Measurements from ENCODE around the gene MTHFSD.

Gene MTHFSD

DNA sequence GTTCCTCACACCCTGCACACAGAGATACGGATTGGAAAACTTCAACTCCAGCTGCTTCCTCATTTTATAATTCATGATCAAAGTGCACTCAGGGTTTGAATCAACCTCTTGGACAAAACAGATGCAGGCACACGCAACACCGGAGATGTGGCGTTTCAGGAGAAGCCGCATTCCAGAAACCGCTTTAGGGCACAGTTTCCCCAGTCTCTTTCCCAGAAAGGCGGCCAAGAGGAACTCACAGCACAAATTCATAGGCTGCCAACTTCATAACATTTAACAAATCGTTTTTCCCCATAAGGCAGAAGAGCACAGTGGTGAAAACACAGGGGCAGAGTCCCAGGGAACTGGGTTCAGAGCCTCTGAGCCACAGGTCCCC, 8.4 kb downstream of the MTHFSD start:
- no peak for DNase-seq

DNA sequence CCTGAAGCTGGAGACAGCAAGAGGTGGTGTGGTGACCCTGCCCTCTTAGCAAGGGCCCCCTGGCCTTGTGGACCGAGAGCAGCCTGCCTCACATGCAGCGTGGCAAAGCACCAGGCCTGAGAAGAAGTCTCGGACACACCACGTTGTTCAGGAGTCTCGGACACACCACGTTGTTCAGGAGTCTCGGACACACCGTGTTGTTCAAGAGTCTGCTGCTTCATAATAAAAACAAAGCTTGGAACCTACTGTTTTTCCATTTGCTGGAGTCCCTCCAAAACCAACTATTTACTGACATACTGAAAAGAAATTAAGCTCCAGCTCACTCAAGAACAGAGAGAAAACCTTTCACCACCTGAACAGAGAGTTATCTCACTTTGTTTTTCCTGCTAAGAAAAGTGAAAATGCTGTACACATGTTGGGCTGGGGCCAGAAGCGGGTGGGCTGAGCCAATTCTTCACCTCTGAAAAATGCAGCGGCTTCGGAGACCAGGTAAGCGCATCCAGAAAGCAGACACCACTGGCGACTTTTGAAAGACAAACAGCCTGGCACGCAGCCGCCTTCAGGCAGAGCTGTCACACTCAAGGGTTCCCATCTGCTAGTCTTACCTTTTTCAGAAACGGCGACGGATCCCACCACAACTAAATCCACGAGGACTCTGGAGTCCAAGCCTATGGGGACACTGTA, 8.9 kb downstream of the MTHFSD start:
- DNase-seq = no peak

DNA sequence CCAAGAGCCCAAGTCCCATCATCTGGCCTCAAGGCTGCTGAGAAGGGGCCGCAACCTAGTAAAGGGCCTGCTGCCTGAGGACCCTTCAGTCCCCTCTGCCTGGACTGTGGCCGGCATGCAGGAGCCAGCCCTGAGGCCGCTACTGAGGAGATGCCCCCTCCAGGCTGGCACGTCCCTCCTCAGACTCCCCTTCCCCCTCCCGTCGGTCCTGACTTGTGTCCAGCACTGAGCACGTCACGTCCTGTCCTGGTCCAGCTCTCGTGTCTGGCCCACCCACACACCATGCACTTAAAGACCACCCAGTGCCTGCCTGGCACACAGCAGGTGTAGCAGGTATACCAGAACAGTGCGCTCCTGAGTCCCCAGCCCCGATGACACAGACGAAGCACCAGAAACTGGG, 9.6 kb downstream of the MTHFSD start:
- no peak for DNase-seq

DNA sequence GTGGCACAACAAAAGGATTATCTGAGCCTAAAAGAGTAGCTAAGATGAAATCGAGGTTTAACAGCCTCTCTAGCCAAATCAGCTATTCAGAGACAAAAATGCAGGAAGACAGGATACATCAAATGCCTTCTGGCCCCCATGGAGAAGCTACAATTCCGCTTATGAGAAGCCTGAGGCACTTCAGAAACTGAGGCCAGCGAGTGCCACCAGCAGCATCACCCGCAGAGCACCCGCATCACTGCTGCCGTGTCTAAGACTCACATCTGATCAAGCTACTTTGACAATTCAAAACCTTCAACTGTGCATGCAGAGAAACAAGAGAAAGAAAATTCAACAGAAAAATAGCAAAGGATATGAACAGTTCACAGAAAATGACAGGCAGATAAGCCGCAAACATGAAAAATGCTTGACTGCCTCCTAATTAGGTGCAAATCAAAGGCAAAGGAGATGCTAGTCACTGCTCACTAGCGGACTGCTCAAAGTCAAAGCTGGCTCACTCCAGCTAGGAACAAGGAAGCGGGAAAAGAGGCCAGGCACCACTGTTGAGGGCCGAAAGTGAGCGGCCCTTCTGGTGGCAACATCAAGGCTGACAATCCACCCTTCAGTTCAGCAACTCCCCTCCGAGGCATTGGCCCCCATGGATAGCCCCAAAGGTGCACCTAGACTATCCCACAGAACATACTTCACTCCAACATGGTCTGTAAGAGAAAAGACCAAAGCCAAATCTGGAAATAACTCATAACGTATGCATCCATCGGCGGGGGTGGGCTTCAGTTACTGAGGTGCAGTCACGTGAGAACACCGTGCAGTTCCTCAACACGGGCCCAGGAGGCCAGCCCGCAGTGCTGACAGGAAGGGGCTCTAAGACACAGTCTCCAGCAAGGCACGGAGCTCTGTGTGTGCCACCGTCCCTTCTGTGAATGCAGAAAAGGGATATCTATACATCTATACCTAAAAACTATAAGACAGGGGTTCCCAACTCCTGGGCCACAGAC, 12.0 kb downstream of the MTHFSD start:
- DNase-seq = no peak

DNA sequence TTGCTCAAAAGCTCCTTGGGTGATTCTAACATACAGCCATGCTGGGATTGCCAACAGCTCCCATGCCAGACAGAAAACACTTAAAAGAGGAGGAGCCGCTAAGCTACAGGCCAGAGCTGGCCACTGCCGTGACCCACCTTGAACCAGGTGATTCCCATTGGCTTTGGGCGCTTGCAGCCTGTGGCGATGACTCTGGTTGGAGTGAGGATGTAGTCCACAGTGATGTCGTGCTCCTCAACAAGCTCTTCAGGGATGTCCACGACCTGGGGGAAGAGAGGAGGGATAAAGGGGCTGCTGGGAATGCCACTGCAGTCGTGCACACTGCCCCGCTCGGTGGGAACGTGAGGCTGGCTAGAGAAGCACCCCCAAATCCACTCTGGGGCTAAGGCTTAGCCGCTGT, 13.5 kb downstream of the MTHFSD start:
- no peak for DNase-seq

DNA sequence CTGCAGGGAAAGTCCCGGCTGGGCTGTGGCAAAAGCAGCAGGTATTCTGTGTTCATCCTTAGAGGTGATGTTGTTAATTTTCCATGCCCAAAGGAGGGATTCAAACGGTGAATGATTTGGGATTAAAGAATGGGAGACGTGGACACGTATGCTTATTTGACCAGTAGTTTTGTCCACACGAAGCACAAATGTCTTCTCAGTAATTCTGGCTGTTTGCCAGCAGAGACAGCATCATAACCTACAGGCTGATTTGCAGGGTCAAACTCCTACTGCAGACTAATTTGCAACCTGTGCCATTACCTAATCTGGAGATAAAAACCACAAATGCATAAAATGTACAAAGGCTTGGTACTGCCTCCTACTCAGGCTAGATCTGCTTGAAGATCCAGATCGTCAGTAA, 14.1 kb downstream of the MTHFSD start:
- no peak for DNase-seq

DNA sequence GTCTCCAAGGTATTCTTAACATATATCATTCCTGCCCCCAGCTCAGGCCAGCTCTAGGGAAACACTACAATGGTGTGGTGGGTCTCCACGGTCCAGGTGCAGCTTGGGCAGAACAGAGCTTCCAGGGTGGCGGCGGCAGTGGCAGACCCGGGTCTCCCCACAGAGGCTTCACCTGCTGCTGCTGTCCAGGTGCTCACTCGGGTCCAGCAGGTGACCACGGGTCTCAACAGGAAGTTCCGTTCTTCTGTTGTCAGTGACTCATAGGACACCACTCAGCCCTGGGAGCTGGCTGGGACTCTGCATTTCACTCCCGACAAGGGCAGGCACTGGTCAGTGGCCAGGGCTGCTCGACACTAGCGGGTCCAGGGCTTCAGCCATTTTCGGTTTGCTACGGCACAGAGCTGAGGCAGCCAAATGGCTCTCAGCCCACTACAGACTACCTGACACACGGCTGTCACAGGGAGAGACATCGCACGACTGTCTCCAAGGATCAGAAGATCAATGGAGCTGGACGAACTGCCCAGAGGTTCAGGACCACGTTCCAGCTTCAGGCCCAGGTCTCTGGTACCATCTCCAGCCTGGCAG, 16.7 kb downstream of the MTHFSD start:
- no peak for DNase-seq

DNA sequence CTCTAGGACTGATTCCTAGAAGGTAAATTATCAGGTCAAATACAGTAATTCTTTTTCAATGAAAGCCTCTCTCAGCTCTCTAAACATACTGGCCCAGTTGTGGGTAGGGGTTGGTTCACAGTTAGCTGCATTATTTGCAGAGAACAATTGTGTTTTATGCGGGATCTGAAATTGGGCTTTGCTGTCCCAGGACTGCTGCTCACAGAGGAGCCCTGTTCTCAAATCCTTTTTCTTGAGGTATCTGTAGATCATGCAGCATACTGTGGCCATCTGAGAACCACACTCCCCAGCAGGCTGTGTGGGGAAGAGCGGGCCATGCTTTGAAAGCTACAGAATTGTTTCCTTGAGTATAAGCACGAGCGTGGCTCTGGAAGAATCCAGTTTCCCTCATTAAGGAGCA, 17.5 kb downstream of the MTHFSD start:
- no peak for DNase-seq

DNA sequence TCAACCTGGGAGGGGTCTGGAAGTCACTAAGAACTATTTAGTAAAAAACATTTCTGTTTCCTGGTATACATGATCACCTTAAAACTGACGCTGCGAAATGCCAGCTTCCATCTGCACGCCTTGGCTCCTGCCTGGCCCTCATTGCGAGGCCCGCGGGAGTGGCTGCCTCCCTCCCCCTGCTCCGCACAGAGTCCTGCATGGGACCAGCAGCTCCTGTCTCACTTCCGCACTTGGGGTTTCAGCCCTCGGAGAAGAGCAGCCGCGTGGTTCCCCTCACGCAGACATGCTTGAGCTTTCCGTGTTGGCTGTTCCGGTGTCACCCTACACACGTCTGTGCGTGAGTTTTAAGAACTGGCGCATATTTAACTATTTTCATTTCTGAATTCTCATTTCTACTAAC, 18.4 kb downstream of the MTHFSD start:
- DNase-seq = no peak

DNA sequence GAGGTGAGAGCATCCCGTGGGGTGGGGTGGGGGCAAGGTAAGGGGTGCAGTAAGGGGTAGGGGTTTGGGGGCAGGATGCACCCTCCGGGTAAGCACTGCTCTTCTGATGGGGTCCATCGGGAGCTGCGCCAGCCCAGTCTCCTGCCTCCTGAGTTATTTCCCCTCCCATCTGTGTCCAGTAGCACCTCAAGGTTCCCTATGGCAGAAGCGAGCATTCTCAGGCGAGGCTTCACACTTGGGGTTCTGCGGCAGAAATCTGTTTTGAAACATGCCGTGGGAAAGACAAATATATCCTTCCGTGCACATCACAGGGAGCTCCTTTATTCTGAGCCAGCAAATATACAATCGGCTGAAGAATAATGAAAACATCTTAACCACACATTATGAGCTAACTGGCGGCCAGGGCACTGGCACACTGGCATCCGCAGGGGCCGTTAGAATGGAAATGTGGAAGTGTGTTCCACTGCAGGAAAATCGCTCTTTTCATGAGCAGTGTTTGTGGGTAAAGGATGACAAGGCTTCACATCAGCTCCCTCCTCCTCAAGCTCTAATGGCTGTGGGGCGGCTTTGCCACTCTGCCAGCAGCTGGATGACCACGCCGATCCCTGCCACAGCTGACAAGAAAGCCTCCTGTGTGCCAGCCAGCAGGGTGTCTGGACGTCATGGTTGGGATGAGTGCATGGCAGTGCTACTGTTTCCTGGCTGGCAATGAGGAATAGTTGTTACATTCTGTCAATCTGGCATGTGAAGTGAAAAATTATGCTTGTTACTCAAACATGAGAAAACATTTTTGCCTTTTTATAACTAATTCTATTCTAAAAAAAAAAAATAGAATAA, 20.0 kb downstream of the MTHFSD start:
- DNase-seq = no peak

DNA sequence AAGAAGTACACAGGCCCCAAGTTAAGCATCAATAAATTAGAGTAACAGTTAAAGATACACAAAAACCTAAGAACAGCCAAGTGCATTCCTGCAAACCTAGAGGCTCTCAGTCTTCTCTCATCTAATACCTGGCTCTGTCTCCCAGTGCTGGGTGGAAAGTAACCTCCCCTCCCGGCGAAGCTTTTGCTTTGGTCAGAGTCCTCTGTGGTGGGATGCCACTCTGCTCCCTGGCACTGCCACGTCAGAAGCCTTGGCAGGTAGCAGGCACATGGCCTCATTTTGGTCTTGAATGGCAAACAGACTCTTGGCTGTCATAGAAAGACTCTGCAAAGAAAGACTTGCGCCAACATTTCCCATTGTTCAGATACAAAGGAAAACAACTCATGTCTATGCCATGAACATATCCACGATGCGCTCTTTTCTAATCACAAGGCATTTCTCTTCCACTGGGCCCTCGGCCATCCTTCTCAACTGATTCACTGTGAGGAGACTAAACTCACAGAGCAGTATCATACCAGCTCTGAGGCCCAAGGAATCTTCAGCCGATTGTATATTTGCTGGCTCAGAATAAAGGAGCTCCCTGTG, 21.2 kb downstream of the MTHFSD start:
- no peak for DNase-seq

DNA sequence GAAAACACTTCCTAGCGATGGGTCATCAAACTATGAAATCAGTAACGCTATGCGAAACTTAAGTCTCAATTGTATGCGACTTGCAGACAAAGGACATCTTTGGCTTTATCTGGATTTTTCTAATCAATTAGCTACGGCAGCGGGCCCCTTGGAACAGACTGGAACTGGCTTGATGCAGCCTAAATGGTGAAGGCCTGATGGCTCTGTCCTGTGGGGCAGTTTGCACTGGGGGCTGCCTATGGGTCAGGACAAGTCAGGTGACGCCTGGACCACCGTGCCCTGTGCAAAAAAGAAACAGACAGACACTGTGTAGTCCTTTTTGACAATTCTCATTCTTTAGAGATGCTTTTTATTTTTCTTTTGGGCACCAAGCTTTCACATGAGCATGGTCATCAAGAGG, 22.0 kb downstream of the MTHFSD start:
- no peak for DNase-seq

DNA sequence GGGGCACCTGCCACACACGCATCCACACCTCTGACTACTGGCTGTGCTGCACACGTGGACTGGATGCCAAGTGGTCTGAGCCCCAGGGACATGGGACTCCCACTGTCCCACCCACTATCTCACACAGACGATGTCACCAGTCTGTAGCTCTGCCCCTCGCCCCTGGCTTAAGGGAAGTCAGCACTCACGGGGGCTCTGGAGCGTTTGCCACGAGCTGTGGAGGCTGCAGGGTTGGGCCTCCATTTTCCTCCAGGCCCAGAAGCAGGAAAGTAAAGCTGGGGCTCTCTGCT, 22.6 kb downstream of the MTHFSD start:
- no peak for DNase-seq

DNA sequence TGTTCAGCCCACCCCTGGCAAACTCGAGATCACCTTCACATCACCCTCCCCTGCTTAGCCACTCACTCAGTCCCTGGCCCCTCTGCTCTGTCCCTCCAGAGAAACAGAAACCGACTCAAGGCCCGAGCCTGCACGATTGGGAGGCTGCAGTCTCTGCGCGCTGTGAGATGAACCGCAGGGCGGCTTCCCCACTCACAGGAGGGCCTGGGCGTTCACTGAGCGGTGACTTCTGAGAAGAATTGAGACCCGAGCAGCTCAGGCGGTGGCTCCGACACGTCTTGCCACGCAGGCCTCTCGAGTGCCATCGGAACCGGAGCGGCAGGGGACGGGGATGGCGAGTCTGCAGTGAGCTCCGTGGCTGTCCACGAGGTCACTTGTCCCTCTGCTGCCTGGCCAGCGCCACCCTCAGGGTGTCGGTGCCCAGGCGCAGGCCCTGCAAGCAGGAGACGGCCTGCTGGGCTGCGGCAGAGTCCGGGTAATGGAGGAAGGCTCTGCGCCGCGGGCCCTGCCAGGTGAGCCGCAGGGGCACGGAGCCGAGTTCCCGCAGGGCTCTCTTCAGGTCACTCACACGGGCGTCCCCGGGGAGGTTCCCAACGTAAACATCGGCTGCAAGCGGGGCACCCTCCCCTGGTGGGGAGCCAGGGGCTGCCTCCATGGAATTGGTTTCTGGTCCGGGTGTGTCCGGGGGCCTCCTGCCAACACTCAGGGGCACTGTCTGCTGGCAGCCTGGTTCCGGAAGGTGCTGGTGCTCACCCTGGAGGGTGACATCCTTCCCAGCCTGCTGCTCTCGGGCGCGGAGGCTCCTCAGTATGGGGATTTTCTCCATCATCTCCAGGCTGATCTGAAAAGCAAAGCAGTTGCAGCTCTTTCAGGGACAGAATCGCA, 23.2 kb downstream of the MTHFSD start:
- no peak for DNase-seq

DNA sequence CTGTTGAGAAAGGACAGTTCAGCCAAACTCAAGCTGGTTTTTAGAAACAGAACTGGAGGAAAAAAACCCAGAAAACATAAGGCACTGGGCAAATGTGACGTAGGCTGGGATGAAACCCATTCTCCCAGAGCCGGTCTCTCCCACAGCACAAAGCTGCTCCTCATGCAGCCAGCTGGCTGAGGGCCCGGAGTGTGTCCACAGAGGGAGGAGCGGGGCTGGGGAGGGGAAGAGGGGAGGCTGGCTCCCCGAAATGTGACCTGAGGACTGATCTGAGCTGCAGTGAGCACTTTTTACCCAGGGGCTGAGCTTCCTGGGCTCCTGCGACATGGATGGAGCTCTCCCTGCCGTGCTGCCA, 23.9 kb downstream of the MTHFSD start:
- no peak for DNase-seq

DNA sequence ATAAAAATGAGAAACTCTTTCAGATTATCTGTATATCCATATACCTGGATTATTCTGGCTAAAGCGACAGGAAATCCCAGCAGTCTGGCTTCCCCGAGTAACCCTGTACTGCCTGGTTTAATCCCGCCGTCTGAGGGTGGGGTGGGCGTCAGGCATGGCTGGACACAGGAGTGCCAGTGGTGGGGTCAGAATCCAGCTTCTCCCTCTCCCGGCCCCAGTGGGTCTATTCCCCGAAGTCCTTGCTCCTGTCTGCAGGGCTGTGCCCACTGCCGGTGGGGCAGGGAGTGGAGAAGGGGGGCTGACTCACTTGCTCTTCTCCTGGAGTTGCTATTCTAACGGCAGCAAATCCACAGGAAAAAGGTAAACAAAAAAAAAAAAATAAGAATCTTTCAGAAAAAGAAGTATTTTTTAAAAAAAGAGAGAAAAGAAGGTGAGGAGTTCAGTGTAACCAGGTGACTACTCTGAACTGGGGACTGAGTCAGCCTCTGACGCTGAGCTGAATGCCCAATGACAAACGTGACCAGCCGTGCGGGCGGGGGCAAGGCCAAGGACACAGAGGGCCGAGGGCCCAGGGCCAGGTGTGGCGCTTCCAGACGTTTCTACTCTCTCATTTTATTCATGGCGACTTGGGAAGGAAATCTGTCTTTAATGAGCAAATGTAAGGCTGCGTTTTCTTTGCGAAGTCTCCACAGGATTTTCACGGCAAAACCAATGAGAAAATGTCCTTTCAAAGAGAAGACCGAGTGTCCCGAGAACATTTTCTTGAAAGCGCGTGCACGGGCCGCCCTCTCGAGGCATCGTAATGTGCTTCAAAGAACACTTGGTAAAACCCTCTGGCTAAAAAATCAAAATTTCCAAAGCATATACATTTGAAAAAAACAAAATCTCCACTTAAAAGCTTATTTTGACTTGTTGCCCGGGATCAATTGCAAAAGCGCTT, 24.5 kb downstream of the MTHFSD start:
- DNase-seq = no peak

DNA sequence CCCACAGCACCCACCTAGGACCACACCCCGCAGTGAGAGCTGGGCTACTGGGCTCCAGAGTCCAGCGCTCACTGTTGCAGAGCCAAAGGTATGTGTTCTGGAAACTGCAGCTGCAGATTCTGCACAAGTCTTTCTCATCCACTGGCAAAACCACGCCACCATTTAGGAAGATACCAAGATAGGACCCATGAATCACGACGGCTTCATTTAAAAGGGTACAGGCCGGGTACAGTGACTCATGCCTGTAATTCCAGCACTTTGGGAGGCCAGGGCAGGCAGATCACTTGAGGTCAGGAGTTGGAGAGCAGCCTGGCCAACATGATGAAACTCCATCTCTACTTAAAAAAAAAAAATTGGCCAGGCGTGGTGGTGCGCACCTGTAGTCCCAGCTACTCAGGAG, 25.9 kb downstream of the MTHFSD start:
- no peak for DNase-seq

DNA sequence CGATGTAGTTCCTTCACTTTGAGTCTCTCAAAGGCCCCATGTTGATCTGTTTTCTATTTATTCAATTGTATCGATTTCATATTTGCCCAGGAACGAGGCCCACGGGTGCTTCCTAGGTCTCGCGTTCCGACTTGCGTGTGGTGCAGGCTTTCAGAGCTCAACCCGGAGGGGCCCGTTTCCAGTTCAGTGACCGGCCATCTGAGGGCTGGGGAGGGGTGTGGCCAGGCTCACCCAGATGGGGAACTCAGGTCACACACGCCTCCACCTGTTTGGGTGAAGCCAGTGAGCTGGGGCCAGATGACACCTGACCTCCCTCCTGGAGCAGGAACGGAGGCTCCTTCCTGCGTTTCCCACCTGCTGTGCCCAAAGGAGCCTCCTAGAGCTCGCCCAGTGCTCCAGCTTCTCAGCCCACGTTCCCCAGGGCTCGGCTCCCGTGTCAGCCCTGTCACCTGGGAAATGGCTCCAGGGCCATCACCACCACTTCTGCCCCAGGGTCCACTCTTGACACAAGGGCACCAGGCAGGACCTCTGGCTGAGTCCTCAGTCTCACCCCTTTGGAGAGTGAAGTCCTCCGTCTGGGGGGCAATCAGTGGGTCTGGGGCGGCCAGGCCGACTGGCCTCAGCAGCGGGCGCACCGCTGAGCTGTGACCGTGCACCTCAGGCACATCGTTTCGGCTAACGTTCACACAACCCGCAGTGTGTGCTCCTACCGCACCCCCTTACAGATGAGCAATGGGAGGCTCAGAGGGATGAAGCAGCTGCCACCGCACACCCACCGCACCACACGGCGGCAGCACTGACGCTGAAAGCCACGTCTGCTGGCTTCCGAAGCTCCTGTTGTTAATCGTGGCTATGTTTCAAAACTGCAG, 26.7 kb downstream of the MTHFSD start:
- no peak for DNase-seq

DNA sequence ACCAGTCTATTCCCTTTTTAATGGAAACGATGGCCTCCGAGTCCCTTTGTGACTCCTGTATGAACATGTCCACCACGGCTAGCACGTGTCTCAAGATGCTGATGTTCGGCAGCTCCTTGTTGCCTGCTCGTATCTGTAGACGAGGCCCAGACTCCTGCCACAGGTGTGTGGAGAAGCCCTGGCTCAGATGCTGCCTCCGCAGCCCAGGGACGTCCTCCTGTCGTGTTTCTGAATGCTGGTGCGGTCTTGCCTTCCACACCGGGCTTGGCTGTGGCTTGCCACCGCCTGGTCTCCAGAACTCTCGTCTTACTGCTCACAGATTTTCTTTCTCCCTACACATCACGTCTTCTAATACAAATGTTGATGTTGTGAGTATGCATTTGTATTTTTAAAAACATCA, 27.7 kb downstream of the MTHFSD start:
- no peak for DNase-seq

DNA sequence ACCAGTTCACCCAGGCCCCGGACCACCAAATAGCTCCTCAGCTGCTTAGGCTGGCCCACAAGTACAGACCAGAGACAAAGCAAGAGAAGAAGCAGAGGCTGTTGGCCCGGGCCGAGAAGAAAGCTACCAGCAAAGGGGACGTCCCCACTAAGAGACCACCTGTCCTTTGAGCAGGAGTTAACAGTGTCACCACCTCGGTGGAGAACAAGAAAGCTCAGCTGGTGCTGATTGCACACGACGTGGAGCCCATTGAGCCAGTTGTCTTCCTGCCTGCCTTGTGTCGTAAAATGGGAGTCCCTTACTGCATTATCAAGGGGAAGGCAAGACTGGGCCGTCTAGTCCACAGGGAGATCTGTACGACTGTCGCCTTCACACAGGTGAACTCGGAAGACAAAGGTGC, 29.3 kb downstream of the MTHFSD start:
- DNase-seq = no peak

Data from activated T-cell treated with anti-CD3 and anti-CD28 coated beads, Interleukin-2, amount 50 U/mL, for 1 hour (primary cell).